ENCODE results near the gene TNFAIP8L1.

Gene TNFAIP8L1

GRCh38 chr19:4600893-4601292 is 38.4 kb upstream of the TNFAIP8L1 start:
- no peak for DNase-seq (ENCODE audit: extremely low read depth, low read depth)
- TF ChIP-seq CTCF (IDR thresholded peaks at IDR 0.05; ENCODE audit: low read depth, low read length, missing control alignments) = no peak
- H3K4me3 ChIP-seq (replicated peaks; ENCODE audit: low read depth, low read length) = no peak overlapping the region

GRCh38 chr19:4602173-4602788 is 37.0 kb upstream of the TNFAIP8L1 start:
- no peak for TF ChIP-seq CTCF (IDR thresholded peaks at IDR 0.05; ENCODE audit: low read depth, low read length, missing control alignments)
- H3K4me3 ChIP-seq (replicated peaks; ENCODE audit: low read depth, low read length) = no peak overlapping the region
- no peak for DNase-seq (ENCODE audit: extremely low read depth, low read depth)

GRCh38 chr19:4602915-4603314 is 36.4 kb upstream of the TNFAIP8L1 start:
- no peak for TF ChIP-seq CTCF (IDR thresholded peaks at IDR 0.05; ENCODE audit: low read depth, low read length, missing control alignments)
- DNase-seq (ENCODE audit: extremely low read depth, low read depth) = no peak
- H3K4me3 ChIP-seq (replicated peaks; ENCODE audit: low read depth, low read length) = no peak overlapping the region

- TF ChIP-seq CTCF (IDR thresholded peaks at IDR 0.05; ENCODE audit: low read depth, low read length, missing control alignments) = no peak
- H3K4me3 ChIP-seq (replicated peaks; ENCODE audit: low read depth, low read length) = no peak overlapping the region
- no peak for DNase-seq (ENCODE audit: extremely low read depth, low read depth)
These were observed 34.4 kb upstream of the TNFAIP8L1 start for GRCh38 chr19:4604912-4605311.

GRCh38 chr19:4606181-4606580 is 33.1 kb upstream of the TNFAIP8L1 start:
- TF ChIP-seq CTCF (IDR thresholded peaks at IDR 0.05; ENCODE audit: low read depth, low read length, missing control alignments) = no peak
- H3K4me3 ChIP-seq (replicated peaks; ENCODE audit: low read depth, low read length) = no peak overlapping the region
- no peak for DNase-seq (ENCODE audit: extremely low read depth, low read depth)

GRCh38 chr19:4606921-4607678 is 32.2 kb upstream of the TNFAIP8L1 start:
- TF ChIP-seq CTCF (IDR thresholded peaks at IDR 0.05; ENCODE audit: low read depth, low read length, missing control alignments) = peak; percentile 4
- no peak for DNase-seq (ENCODE audit: extremely low read depth, low read depth)
- no peak overlapping the region for H3K4me3 ChIP-seq (replicated peaks; ENCODE audit: low read depth, low read length)

All from HFF-Myc (cell line).